ENCODE measurements around the gene MIGA2.

The MIGA2 gene

DNA sequence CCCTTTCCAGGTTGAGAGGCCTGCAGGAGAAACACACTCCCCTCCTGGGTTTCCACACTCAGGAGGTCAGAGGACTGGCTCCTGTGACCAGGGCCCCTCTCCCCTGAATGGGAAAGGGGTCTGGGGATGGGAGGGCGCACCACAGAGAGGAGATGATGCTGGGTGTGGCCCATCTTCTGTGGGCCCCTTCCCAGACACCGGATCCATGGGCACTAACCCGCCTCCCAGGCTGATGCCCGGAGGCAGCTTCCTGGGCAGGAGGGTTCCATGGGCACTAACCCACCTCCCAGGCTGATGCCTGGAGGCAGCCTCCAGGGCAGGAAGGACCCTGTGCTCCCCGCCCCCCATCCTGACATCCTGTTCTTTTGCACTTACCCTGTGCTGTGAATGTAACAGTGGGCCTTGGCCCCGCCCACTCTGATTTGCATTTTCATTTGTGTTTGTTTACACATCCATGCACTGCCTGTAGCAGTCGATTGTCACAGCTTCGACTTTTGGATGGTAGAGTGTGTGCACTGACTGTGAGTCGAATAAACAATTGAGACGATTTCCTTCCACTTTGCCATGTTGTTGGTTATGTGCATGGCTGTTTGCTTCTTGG is 35.2 kb downstream of the MIGA2 start:
- DNase-seq (ENCODE audit: low read depth), result no peak

DNA sequence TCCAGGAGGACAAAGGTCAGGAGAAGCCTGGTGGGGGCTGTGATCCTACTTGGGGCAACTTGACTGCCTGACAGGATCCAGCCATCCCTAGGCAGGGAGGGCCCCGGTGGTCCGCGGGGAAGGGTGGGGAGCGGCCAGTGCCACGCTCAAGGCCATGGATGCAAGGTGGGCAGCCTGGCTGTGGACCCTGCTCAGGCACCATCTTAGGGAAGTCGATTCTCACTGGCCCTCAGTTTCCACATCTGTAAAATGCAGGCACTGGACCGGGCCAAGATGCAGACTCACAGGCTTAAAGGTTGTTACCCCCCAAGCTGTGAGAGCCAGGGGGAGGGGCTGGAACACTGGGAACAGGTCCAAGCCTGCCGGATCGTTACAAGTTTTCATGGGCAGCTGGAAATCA is 35.7 kb downstream of the MIGA2 start:
- DNase-seq (ENCODE audit: low read depth), result no peak

DNA sequence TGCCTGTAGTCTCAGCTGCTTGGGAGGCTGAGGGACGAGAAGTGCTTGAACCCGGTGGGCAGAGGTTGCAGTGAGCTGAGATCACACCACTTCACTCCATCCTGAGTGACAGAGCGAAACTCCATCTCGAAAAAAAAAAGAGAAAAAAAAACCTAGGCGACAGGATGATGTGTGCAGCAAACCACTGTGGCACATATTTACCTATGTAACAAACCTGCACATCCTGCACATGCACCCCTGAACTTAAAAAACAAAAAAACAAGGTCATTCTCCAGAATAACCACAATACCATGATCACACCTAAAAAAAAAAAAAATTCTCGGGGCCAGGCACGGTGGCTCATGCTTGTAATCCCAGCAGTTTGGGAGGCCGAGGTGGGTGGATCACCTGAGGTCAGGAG is 37.0 kb downstream of the MIGA2 start:
- no peak for DNase-seq (ENCODE audit: low read depth)

DNA sequence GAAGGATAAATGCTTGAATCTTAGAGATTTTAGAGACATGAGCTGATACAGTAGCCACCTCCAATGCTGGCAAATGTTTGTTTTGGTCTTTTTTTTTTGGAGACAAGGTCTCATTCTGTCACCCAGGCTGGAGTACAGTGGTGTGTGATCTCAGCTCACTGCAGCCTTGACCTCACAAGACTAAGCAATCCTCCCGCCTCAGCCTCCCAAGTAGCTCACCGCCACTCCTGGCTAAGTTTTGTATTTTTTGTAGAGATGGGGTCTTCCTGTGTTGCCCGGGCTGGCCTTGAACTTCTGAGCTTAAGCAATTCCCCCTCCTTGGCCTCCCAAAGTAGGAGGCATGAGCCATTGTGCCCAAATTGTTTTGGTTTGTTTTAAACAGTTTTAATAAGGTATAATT is 37.7 kb downstream of the MIGA2 start:
- DNase-seq (ENCODE audit: low read depth), result no peak

DNA sequence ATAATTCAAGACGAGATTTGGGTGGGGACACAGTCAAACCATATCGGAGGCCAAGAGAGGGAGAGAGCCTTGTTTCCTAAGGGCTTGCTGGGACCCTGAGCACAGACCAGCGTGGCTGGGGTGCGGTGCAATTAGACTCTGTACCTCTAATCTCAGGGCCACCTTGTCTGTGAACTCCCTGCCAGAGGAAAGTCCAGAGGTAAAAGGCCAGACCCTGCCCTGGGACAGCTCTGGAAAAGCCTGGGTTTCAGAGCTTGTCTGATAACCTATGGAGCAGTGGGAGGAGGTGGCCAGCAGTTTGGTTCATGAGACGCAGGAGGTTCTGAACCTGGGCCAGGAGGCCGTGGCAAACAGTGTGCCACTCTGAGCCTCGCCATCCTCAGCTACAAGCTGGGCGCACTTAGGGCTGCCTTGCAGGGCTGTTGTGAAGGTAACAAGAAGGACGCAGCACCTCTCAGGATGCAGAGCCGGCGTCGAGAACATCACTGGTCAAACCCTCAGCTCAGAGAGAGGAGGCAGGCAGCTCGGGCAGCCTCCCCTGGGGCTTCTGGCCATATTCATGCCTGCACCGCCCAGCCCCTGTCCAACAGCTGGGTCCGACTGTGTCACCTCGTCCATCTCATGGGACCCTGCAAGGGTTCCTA is 39.7 kb downstream of the MIGA2 start:
- DNase-seq (ENCODE audit: low read depth), result no peak

DNA sequence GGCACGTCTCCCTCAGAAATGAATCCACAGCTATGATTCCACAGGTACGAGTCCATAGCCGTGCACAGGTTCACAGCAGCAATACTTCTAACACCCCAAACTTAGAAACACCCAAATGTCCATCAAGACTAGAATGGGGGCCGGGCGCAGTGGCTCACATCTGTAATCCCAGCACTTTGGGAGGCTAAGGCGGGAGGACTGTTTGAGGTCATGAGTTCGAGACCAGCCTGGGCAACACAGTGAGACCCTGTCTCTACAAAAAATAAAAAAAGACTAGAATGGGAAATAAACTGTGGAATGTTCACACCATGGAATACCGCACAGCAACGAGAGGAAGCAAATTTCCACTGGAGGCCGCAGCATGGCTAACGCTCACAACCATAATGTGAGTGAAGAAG is 40.2 kb downstream of the MIGA2 start:
- no peak for DNase-seq (ENCODE audit: low read depth)

DNA sequence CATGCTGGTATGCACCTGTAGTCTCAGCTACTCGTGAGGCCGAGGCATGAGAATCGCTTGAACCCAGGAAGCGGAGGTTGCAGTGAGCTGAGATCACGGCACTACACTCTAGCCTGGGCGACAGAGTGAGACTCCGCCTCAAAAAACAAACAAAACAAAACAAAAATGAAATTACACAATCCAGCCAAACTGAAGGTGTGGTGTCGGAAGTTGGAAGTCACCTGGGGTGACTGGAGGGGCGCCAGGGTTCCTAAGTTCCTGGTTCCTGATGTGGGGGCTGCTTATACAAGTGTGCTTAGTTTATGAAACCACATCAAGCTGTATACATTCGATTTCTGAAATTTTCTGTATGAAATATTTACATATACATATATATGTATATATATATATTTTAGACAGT is 40.8 kb downstream of the MIGA2 start:
- DNase-seq (ENCODE audit: low read depth), result no peak

DNA sequence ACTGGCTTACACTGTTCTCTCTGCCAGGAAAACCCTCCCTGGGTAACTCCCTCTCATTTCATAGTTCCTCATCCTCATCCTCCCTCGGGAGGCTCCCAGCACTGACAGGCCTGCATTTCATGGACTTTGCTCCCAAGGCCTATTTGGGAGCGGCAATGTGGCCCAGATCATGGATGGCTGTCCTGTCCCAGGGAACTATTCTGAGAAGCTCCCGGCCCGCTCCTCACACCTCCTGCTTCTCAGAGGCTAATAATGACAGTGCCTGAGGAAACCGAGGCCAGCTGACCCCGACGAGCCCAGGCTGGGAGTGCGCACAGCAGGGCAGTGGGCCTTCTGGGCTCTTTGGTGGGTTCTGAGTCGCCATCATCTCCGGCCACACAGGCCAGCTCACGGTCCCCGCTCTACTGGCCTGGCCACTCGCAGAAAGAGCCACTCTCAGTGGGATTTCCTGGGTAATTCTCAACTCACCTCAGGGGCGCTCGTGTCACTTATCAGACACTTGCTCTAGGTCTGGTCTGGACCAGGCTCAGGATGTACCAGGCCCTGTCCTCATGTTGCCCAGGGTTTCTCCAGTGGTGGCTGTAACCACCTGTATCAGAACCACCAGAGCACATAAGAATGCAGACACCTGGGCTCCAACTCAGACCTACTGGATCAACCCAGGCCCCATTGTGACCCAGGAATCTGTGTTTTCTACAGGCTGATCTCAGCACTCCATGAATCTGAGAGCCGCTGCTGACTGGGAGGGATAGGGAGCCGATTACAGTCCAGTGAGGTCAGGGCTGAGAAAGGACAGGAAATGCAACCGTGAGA is 42.5 kb downstream of the MIGA2 start:
- no peak for DNase-seq (ENCODE audit: low read depth)

DNA sequence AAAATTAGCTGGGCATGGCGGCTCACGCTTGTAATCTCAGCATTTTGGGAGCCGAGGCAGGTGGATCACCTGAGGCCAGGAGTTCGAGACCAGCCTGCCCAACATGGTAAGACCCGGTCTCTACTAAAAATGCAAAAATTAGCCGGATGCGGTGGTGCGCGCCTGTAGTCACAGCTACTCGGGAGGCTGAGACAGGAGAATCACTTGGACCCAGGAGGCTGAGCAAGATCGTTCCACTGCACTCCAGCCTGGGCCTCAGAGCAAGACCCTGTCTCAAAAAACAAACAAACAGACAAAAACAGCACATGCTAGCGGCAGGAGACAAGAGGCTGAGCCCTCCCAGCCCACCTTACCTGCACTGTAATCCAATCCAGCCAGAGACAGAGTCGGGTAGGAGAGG is 43.4 kb downstream of the MIGA2 start:
- no peak for DNase-seq (ENCODE audit: low read depth)

DNA sequence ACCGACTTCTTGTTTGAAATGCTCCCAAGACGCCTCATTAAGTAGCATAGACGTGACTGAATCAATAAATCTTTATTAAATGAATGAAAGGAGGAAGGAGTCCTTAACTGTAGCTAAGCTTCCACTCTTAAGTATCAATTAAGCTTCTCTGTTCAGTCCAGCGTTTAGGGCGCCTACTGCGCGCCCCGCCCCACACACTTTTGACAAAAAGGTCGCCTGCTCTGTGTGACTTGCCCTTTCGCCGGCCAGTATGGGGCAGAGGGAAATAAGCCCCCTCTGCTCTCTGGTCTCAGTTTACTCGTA is 43.8 kb downstream of the MIGA2 start:
- no peak for DNase-seq (ENCODE audit: low read depth)

DNA sequence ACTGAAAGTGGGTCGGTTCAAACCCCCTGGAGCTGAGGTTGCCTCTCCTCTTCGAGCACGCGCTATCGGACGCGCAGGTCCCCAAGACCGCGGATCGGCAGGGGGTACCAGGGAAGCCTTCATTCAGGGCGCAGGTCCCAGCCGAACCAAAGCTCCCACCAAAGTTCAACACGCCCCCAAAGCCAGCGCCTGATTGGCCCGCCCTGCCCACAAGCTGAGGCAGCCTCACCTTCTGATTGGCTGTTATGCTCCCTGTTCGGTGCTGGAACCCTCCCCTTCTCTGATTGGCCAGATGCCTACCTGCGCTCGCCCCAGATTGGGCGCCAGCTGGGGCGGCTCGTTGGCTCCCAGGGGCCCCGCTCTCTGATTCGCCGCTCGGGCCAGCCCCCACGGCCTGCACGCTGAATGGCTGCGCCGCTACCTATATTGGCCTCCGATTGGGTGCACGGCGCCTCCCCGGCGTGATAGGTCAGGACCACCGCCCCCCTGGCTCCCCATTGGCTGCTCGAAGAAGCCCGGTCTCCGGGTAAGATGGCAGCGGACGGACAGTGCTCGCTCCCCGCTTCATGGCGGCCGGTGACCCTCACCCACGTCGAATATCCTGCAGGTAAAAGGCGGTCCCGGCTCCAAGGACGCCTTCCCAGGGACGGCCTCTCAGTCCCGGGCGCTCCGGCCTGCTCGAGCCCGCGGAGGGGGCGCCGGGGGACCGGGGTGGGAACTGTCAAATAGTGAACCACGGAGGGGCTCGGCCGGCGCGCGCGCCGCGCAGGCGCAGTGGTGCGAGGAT is 44.4 kb downstream of the MIGA2 start, which contains the start of gene DOLPP1:
DOLPP1 (plus strand) TSS at position 511 of the 787 bp plus-strand sequence; CDS start at position 532, 21 bp downstream.
- peak; percentile 95 for DNase-seq (ENCODE audit: low read depth)

DNA sequence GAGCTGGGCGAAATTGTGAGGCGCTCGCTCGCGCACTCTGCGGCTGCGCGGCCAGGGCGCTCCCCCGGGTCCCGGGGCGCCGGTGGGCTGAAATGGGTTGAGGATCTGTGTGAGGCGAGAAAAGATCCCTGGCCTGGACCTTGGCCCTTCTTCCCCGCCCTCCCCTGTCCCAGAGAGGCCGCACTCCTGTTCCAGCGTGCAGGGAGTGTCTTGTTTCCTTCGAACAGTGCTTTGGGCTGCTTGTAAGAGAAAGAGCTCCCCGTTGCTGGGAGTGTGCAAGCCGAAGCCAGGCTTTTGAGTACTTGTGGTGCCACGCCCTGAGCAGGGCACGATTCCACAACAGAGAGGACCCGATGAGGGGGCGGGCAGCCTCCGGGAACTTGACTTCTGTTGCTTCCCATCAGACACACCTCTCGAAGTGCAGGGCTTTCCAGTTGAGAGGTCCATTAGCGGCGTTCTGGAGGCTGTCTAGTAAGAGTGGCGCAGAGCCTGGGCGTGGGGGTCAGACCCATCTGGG is 45.0 kb downstream of the MIGA2 start:
- DNase-seq (ENCODE audit: low read depth), result no peak

DNA sequence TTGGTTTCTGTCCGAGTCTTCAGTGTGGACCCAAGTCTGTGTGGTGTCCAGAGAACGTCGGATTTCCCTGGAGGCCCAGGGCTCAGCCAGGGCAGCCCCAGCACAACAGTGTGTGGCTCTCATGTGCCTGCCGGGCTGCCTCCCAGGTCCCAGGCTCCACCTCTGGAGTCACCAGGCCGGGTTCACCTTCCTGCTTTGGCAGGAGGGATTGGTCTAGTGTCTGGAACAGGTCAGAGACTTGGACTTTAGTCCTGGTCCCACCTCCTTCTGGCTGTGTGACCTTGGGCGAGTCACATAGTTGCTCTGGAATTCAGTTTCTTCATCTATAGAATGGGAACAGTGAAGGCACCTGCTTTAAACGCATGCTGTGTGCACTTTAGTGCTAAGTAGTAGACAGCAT is 47.7 kb downstream of the MIGA2 start:
- no peak for DNase-seq (ENCODE audit: low read depth)

DNA sequence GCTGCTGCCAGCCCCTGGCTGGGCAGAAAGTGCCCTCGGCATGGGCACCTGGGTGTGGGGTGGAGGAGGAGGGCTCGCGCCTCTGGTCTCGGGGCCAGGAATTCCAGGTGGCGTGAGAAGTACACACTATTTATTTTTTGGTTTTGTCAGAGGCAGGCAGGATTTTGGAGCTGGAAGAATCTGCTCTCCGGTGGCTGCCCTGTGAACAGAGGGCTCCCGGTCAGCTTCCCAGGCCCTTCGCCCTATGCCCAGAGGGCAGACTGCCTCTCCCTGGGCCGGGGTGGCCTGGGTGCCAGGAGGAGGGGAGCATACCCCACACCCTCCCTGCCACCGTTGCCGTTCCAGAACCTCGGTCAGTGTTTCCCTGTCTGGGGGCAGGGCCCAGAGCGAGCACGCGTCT is 52.8 kb downstream of the MIGA2 start:
- DNase-seq (ENCODE audit: low read depth), result no peak

DNA sequence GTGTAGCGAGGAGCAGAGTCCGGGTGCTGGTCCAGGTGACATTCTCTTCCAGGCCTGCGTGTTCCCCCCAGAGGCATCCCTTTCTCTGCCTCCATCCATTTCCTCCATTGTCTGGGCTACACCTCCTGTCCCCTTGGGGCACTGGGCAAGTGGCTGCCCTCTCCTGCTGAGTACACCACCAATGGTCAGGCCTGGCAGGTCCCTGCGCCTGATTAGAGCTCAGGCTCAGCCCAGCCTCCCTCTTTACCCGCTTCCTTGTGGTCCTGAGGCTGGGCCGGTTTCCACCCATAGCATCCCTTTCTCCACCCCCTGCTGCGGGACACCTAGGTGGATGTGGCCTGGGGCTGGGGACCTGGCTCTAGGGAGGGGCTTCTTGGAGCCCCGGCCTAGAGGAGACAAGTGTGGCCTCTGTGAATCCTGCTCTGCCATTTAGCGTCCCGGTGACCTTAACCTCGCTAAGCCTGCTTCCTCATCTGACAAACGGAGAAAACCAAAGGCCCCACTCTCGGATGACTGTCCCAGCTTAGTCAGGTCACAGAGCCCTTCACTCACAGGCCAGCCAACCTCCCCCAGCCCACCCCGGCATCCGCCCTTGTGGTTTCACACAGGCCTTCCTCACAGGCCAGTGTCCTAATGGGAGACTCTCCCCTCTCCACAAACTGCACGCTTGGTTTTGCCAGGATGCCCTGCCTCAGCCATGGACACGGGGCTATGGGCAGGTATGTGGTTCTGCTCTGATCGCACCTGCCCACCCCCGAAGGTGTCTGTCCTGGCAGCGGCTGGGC is 57.4 kb downstream of the MIGA2 start:
- no peak for DNase-seq (ENCODE audit: low read depth)

DNA sequence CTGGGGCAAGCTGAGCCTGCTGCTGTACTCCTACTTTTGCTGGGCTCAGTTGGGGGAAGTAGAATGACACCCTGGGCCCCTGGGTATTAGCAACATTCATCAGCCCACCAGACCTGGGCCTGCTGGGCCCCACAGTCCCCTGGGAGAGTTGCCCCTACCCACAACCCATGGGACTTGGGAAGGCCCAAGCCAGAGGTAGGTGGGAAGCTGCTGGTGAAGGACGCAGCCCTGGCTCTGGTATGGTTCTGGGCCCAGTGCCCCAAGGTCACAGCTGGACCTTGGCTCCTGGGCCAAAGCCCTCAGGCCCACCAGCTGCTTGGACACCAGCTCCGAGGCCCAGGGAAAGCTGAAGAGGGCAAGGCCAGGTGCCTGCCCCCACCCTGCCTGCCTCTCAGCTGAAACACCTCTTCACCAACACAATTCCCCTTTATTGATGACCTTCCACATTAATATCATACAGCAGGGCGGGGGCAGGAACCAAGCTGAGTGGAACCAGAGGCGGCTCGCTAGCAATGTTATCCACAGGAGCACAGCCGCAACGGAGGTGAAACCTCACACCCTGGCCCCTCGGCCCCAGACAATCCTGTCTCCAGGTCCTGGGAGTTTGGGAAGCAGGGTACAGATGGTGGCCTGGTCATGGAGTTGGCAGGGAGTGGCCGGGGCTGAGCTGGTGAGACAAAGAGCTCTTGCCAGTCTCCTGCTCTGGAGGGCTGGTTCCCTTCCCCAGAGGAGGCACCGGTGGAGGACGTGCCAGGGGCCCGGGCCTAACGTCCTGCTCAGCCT is 58.2 kb downstream of the MIGA2 start:
- no peak for DNase-seq (ENCODE audit: low read depth)

DNA sequence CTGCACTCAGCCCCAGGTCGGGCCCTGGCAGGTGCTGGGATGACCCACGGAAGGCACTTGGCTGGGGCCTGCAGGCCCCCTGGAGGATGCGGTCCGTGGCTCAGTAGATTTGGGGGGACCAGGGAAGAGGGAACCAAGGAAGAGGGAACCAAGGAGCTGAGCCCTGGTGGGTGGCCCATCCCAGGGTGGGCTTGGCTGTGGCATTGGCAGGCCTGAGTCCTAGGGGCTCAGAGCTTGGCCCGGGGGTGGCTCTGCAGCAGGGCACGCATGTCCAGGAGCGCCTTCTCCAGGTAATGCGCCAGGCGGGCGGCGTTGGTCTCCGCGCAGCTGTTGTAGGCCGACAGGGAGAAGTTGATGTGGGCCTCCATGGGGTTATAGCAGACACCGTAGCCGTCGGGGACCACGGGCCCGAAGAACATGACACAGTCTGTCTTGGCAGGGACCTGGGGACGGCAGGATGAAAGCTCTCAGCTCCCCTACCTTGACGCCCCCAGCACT is 58.8 kb downstream of the MIGA2 start:
- DNase-seq (ENCODE audit: low read depth), result no peak

DNA sequence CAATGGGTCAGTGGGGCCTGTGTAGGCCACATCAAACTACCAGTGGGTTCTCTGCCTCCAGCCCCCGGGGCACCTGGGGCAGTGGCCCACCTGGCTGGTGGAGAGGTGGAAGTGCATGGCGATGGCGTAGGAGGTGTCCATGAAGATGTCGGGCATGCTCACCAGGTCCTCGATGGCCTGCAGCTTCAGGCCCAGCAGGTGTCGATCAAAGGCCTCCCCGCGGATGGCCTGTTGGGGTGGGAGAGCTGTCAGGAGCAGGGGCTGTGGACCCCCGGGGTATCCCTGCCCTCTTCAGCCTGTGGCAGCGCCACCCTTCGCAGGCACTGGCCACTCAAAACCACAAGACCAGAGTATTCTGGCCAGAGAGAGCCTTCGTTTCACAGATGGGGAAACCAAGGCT is 59.5 kb downstream of the MIGA2 start:
- no peak for DNase-seq (ENCODE audit: low read depth)

DNA sequence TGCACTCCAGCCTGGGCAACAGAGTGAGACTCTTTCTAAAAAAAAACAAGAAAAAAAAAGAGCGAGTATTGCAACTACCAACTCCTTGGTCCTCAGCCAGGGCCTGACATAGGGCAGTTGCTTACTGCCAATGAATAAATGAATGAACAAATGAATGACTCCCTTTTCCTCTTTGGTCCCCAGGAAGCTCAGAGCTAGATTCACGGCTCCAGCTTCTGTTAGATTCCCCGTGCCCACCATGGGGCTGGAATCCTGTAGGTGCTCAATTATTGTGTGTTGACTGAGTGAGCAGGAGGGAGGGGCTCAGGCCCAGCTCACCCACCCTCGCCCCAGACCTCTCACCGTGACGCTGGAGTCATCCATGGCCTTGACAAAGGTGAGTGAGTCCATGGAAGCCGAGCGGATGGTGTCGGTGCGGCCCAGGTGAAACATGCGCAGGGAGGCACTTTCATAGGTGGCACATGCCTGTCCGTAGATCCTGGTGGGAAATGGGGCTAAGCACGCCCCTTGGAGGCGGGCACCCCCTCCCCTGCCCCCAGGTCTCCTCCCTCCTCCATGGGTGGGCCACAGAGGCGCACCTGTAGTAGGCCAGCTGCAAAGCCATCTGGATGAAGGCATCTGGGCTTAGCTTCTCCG is 61.4 kb downstream of the MIGA2 start:
- no peak for DNase-seq (ENCODE audit: low read depth)

DNA sequence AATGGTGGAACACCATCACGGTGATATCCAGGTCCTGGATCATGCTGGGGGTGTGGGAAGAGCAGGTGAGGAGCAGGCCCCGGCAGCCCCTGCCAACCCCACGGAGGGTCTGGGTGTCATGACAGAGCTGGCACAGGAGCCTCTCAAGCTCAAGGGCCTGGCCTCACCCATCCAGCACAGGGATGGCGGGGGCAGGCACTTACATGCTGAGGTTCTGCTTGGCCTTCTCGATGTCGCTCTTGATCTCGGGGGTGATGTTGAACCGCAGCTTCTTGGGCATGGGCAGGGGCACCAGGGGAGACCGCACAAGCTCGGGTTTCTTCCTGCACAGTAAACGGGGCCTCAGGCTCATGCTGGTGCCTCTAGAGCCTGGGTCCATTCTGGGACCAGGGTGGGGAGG is 61.9 kb downstream of the MIGA2 start:
- DNase-seq (ENCODE audit: low read depth), result no peak

All from GM04503 (cell line).